ENCODE results near the gene AFF3.

Gene AFF3

GRCh38 chr2:100068395-100068794 lies 74.0 kb downstream of the AFF3 start:
- no peak for DNase-seq

- no peak for DNase-seq
Measured at GRCh38 chr2:100067784-100068183, 74.6 kb downstream of the AFF3 start.

GRCh38 chr2:100066856-100067255 lies 75.5 kb downstream of the AFF3 start:
- DNase-seq: no peak

- no peak for DNase-seq
Measured at GRCh38 chr2:100066246-100066645, 76.1 kb downstream of the AFF3 start.

- DNase-seq: no peak
Measured at GRCh38 chr2:100064592-100065428, 77.6 kb downstream of the AFF3 start.

GRCh38 chr2:100064165-100064564 lies 78.2 kb downstream of the AFF3 start:
- no peak for DNase-seq

- no peak for DNase-seq
Measured at GRCh38 chr2:100063459-100063953, 78.9 kb downstream of the AFF3 start.

- no peak for DNase-seq
Measured at GRCh38 chr2:100062336-100062735, 80.1 kb downstream of the AFF3 start.

- DNase-seq: no peak
Measured at GRCh38 chr2:100060875-100061274, 81.5 kb downstream of the AFF3 start.

- DNase-seq: no peak
Measured at GRCh38 chr2:100059638-100060037, 82.8 kb downstream of the AFF3 start.

- no peak for DNase-seq
Measured at GRCh38 chr2:100057901-100058261, 84.5 kb downstream of the AFF3 start.

- no peak for DNase-seq
Measured at GRCh38 chr2:100054426-100054825, 88.0 kb downstream of the AFF3 start.

- DNase-seq: no peak
Measured at GRCh38 chr2:100053087-100053885, 89.1 kb downstream of the AFF3 start.

GRCh38 chr2:100052650-100053049 lies 89.7 kb downstream of the AFF3 start:
- DNase-seq: no peak

- no peak for DNase-seq
Measured at GRCh38 chr2:100051253-100051652, 91.1 kb downstream of the AFF3 start.

- no peak for DNase-seq
Measured at GRCh38 chr2:100050685-100051084, 91.7 kb downstream of the AFF3 start.

GRCh38 chr2:100046961-100047947 lies 95.1 kb downstream of the AFF3 start:
- DNase-seq: no peak

GRCh38 chr2:100045000-100045399 lies 97.4 kb downstream of the AFF3 start:
- DNase-seq: no peak

GRCh38 chr2:100043891-100044255 lies 98.5 kb downstream of the AFF3 start:
- DNase-seq: no peak

GRCh38 chr2:100043081-100043890 lies 99.1 kb downstream of the AFF3 start:
- no peak for DNase-seq

GRCh38 chr2:100042562-100042961 lies 99.8 kb downstream of the AFF3 start:
- no peak for DNase-seq

GRCh38 chr2:100041946-100042345 lies 100.4 kb downstream of the AFF3 start:
- DNase-seq: no peak
